C1 segment of cervical spinal cord (tissue), 14 donors: ENCODE data around the gene MIA2.
"Not testable (repeated sequence)": the region's sequence is repeated elsewhere in the genome, so short reads cannot be mapped to it uniquely, and the experiment has no call there.

ENCODE experiments used
- DNase-seq, 14 donors: peaks; one replicate each; lab custom pipeline; 2025; lab: John Stamatoyannopoulos, UW

Gene MIA2

GRCh38 chr14:39229601-39230110 is 4.1 kb upstream of the MIA2 start:
- no peak for DNase-seq

GRCh38 chr14:39230416-39231035 is 3.2 kb upstream of the MIA2 start:
- no peak for DNase-seq

- not testable (repeated sequence) for DNase-seq
Observed at GRCh38 chr14:39231751-39232553, 1.8 kb upstream of the MIA2 start.

- DNase-seq, result peak in 1 of 14 donors; percentile 2
Observed at GRCh38 chr14:39232554-39233415, 930 bp upstream of the MIA2 start.

- DNase-seq, result not testable (repeated sequence)
Observed at GRCh38 chr14:39234986-39235385, 1.3 kb downstream of the MIA2 start.

GRCh38 chr14:39235466-39235865 is 1.8 kb downstream of the MIA2 start:
- not testable (repeated sequence) for DNase-seq

- no peak for DNase-seq
Observed at GRCh38 chr14:39240769-39241168, 7.1 kb downstream of the MIA2 start.

GRCh38 chr14:39241637-39242036 is 7.9 kb downstream of the MIA2 start:
- DNase-seq, result no peak

GRCh38 chr14:39243831-39244230 is 10.1 kb downstream of the MIA2 start:
- DNase-seq, result no peak

GRCh38 chr14:39246618-39247017 is 12.9 kb downstream of the MIA2 start:
- DNase-seq, result no peak

GRCh38 chr14:39247256-39247655 is 13.5 kb downstream of the MIA2 start:
- DNase-seq, result no peak

GRCh38 chr14:39251547-39251946 is 17.8 kb downstream of the MIA2 start:
- DNase-seq, result no peak

- not testable (repeated sequence) for DNase-seq
Observed at GRCh38 chr14:39257388-39257787, 23.7 kb downstream of the MIA2 start.

- DNase-seq, result no peak
Observed at GRCh38 chr14:39258782-39259545, 25.2 kb downstream of the MIA2 start.

- not testable (repeated sequence) for DNase-seq
Observed at GRCh38 chr14:39260161-39260560, 26.4 kb downstream of the MIA2 start.

GRCh38 chr14:39262214-39262613 is 28.5 kb downstream of the MIA2 start:
- DNase-seq, result not testable (repeated sequence)

- DNase-seq, result no peak
Observed at GRCh38 chr14:39264057-39264456, 30.3 kb downstream of the MIA2 start.

GRCh38 chr14:39264558-39264957 is 30.8 kb downstream of the MIA2 start:
- no peak for DNase-seq

GRCh38 chr14:39265033-39265432 is 31.3 kb downstream of the MIA2 start:
- no peak for DNase-seq

GRCh38 chr14:39265806-39266524 is 32.2 kb downstream of the MIA2 start:
- peak in 1 of 14 donors; percentile 30 for DNase-seq

GRCh38 chr14:39266525-39266870 is 32.8 kb downstream of the MIA2 start:
- DNase-seq, result peak in 9 of 14 donors; percentile 57 to 85 (median 69)
